Adrenal gland (tissue), 5 donors: ENCODE results near the gene TNRC6B.

Experiments used
- CTCF ChIP-seq, 6 experiments: fragments of 450-650 bp in 4 of 6; fragments of 200-600 bp in 2 of 6; sonication (generic) in 1 of 6; IDR thresholded peaks; 1 replicate in 5 of 6; 2 replicates in 1 of 6; pipeline versions ENCODE4 v1.5.1 to v1.8.0; 2016 to 2021; ENCODE audit warnings: antibody characterized with exemption in 6 of 6, mild to moderate bottlenecking in 2 of 6, moderate library complexity in 1 of 6
- POLR2A ChIP-seq, 2 donors: fragments of 450-650 bp; IDR thresholded peaks; one replicate each; pipeline ENCODE4 v1.6.1; 2017; ENCODE audit warnings: antibody characterized with exemption in 2 of 2, mild to moderate bottlenecking in 2 of 2, moderate library complexity in 1 of 2
- donor health status: DM: no; HTN: no; CAD: no.

GRCh38 chr22:40147388-40148176, 30.1 kb upstream of the TNRC6B start:
- TF ChIP-seq CTCF (IDR thresholded peaks at IDR 0.05) (no peak), POLR2A (IDR thresholded peaks at IDR 0.05) (no peak)
